CD1c-positive myeloid dendritic cell (primary cell): Measurements from ENCODE around the gene STIM1.

Experiments used
- DNase-seq: peaks from one replicate; pipeline ENCODE4 v3.0.0-alpha.2; 2016; ENCODE audit errors: extremely low spot score

The STIM1 gene

DNA sequence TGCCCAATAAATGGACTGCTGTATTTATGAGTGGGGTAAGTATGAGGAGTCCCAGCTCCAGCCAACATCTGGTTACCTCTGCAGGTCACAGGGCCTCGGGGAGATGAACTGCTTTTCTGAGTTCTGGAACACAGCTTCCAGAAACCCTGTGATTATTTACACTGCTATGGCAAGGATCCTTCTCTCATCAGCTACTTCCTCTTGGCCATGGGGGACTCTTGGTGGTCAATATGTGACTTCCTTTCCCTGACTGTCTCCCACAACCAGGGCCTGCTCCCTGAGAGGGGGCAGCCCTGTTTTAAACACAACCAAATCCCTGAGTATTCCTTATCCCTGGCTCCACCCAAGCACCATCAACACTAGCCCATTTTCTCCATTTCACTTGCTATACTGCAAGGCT, 24.7 kb upstream of the STIM1 start:
- peak; percentile 44 for DNase-seq

DNA sequence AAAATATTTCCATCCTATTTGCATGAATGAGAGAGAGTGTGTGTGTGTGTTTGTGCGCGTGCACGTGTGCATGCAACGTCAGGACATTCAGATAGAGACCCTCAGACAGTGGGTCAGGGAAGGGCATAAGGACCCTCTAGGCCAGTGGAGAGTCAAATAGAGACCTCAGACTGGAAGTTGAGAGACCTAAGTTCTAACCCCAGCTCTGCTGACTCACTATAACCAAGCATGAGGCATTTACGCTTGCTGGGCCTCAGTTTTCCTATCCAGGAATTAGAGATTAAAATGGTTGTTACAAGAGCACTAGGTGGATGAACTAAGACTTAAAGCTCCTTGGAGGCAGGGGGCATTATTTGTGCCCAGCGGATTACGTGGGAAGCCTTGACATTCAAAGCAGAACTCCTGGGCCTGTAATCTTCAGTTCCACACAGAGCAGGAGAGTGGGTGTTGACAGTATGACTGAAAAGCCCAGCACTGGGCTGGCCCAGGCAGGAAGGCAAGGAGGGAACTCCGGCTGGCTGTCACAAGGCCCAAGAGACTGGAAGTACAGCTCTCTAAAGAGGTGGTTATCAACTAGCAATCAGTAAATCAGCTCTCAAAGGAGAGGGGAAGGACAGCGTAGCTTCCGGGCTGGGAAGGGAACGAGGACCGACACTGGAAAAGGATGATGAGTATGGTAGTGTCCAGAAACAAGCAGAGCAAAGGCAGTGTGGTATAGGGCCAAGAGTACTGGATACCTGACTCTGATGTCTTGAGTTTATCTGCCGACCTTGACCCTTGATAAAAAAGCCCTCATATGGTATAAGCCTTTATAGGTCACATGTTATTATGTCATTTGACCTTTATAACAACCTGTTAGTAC, 23.9 kb upstream of the STIM1 start:
- DNase-seq = peak; percentile 91

DNA sequence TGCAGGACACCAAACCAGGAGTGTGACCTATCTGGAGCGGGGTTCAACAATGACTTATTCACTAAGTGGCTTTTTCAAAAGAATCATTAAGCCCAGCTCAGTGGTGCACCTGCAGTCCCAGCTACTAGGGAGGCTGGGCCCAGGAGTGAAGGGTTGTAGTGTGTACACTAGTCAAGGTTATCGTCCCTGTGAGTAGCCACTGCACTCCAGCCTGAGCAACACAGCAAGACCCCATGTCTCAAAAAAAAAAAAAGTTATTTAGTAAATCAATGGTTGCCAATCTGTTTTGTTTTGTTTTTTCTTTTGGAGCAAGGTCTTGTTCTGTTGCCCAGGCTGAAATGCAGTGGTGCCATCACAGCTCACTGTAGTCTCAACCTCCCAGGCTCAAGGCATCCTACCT, 22.6 kb upstream of the STIM1 start:
- no peak for DNase-seq

DNA sequence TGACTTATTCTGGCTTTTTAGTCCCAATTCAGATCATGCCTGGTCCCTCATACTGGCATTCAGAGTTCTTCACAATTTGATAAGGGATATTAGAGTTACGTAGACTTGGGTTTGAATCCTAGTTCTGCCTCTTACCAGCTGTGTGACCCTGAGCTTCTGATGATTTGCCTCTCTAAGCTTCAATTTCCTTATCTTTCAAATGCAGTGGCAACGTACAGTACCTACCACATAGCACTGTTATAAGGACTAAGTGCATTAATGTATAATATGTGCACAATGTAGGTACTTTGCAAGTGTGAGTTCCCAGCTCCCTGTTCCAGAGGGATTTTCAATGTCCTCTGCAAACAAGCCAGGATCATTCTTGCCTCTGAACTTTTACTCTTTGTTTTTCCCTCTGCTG, 22.0 kb upstream of the STIM1 start:
- no peak for DNase-seq

DNA sequence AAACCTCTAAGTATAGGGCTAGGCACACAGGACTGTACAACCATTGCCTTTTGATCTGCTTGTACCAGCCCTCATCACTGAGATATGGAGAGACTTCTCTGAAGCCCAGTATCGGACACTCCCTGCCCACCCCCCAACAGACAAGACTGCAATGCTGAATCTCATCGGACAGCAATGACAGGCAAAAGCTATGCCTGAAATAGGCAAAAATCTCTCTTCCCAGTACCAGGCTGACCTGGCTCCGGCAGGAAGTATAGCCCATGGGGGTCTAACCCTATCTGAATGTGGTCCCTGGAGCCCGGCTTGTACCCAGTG, 21.2 kb upstream of the STIM1 start:
- DNase-seq = no peak

DNA sequence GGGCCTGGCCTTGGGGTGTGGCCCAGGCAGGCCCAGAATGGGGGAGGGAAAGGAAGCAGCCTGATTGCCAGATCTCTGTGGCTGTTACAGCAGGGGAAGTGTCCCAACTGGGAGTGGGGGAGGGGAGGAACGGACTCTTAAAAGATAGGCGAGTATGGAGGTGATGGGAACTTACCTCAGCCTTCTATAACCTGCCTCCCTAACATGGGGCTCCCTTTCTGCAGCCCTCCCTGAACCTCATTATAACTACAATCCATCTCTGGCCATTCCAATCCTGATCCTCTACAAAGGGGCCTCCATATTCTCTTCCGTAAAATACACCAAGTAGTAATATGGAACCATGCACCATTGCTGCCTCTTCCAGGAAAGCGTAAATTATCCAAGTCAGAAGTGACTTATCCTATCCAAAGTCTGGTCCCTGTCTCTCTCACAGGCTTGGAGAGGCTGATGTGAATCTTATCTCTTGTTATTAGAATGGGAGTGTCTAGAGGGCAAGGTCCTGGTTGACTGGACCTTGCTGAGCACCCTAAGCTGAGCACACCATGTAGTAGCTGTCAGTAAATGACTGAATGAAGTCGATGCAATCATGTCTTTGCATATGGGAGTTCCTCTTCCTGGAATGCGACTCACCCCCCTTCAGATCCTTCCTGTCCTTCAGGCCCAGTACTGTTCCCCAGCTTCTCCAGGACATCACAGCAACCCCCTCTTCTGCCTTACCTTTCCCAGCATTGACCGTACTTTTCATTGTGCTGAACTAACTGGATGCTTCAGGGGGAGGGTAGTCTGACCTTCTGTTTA, 20.6 kb upstream of the STIM1 start:
- peak; percentile 55 for DNase-seq

DNA sequence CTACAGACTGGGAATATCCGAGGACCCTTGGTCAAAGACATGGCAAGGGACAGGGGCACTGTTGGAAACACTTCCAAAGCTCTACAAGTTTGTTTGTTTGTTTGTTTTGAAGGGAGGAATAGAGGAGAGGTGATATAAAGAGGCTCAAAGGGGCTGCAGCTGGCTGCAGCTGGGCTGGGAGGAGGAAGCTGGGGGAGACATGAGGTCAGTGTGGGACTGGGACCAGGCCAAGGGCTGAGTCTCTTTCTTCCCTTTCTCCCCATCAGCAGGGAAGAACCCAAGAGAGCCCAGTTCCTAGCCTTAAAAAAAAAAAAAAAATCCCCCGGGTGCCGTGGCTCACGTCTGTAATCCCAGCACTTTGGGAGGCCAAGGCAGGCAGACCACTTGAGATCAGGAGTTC, 19.7 kb upstream of the STIM1 start:
- no peak for DNase-seq

DNA sequence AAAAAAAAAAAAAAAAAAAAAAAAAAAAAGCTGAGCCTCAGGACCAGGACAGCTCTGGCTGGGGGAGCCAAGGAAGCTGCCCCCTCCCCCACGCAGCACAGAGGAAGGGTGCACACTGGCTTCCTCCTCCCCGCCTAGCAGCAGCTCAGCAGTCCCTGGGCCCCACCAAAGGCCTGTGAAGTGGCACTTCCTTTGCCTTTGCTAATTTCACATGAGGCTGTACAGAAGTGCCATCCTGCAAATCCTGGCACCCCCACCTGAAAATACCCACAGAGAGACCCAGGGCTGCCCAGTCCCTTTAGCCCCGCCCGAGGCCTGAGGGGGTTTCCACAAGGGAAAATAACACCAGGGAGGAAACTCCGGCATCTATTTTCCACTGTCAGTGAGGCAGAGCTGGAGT, 18.6 kb upstream of the STIM1 start:
- peak; percentile 45 for DNase-seq

DNA sequence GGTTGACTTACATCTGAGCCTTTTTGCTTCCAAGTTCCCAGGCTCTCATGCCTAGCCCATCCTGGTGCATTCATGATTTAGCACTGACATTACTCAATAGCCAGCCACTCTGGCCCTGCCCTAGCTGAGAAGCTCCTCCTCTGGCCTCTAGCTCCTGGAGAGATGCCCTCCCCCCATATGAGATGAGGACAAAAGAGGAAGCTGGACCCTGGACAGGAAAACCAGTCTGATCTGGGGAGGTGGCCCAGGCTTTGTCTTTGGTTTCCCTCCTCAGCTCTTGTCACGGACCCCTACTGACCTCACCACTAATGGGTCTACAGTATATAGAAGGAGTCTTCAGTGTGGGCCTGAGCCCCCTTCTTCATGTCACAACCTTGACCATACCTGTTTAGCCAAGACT, 17.7 kb upstream of the STIM1 start:
- peak; percentile 80 for DNase-seq

DNA sequence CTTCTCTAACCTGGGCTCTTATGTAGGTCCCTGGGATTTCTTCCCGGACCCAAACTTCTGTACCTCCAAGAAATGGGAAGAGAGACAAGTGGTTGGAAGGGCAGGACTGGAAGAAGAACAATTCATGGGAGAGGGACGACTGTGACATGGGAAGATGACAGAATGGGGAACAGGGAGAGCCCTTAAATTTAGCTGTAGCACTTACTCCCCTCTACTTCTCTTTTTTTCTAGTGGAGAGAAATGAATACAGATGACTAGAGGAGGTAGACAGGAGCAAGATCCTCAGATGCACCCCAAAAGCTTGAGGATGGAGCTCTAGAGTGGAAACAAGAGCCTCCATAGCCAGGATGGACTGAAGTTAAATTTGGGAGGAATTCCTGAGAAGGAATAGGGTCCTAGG, 17.0 kb upstream of the STIM1 start:
- DNase-seq = peak; percentile 64

DNA sequence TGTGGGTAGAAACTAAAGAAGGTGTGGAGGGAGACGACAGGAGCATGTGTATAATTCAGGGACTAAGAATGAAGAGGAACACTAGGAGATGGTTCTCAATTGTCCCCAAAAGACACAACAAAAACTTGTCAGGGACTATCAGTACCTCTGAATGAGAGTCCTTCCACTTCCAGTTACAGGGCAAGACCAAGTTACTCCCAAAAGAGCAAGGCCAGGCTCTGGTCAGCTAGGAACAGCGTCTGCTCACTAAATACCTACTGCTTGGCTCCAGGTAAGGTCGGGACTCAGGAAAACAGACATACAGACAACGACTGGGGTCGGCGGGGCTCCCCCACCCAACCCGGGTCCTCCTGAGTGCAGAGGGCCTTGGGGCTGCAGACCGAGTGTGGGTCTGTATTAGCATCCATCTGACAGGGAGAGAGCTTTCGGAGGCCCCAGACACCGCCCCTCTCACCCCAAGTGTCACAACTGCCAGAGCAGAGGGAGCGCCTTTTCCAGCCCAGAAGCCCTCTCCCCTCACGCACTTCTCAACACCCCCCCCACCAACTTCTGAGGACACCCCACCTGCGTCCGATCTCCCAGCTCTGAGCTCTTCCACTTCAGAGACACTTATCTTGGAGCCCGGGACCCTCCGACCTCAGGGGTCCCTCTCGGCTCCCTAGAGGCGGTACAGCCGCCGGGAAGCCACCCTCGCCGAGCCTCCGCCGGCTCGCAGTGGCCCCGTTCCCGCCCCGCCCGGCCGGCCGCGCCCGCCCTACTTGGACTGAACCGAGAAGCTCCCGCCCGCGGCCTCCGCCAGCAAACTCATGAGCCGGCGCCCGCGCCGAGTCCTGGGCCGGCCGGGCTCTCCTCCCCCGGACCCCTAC, 15.2 kb upstream of the STIM1 start:
- DNase-seq = no peak

DNA sequence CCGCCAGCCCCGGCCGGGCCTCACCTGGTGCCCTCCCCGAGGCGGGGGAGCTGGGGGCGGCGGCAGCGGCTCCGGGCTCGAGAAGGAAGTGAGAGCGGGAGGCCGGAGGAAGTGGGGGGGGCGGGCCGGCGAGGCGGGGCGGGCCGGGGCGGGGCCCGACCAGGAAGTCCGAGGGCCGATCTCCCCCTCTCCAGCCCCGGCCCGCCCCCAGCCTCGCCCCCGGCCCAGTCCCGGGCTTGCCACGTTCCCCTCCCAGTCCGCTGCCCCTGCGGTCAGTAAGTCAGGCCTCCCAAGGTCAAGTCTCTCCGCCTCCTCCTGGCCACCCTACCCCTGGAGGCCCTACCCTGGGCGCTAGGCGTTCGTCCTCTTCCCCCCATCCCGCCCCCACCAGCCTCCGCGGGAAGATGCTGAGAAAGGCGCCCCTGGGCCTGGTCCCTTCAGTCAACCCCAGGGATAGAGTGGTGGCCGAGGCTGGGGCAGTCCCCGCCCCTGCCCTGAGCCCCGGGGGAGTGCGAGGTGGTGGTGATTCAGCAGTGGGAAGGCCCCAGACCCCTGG, 14.5 kb upstream of the STIM1 start, which contains the start of gene RHOG:
RHOG (minus strand) TSS at position 90 of the 556 bp plus-strand sequence. CDS start 12,821 bp downstream, outside the sequence.
- peak; percentile 82 for DNase-seq

DNA sequence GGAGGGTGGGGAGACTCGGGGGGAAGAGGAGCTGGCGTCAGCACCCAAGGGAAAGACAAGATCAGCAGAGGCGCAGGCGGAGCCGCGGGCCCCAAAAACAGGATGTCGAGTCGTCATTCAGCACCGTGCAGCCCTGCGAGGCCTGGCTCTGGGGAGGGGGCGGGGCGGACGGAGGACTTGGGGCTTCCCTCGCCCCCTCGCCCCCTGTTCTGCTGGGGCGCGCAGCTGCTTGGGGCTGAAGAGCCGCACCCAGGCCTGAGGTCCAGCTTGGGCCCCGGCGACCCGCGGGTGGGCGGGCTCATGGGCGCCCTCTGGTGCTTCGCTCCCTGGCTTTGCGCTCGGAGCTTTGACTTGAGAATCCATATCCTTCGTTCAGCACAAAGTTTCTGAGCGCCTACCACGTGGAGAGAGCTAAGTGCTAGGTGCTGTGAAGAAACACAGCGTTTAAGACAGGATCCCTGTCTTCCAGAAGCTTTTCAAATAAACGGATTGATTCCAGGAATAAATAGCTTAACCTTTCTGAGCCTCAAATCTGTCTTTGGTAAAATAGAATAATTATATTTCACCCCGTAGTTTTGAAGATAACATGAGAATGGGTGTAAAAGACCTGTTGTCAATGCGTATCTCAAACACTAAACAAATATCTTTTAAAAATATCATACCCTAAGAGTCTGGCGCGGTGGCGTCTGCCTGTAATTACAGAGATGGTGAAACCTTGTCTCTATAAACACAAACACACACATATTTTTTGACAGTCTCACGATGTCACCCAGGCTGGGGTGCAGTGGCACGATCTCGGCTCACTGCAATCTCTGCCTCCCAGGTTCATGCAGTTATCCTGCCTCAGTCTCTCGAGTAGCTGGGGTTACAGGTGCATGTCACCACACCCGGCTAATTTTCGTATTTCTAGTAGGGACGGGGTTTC, 13.8 kb upstream of the STIM1 start:
- peak; percentile 95 for DNase-seq

DNA sequence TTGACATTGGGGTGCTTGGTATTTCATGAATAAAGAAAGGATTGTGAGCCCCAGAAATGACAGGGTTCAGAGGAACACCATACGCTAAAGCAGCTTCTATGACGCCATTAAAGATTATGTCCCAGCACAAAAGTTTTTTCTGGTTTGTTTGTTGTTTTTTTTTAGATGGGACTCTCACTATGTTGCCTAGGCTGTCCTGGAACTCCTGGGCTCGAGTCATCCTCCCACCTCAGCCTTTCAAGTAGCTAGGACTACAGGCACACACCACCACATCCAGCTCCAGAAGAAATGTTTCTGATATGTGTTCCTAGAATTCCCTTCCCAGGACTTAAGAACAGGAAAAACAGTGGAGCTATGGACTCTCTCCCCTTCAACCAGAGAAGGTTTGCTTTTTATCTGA, 12.1 kb upstream of the STIM1 start:
- DNase-seq = no peak

DNA sequence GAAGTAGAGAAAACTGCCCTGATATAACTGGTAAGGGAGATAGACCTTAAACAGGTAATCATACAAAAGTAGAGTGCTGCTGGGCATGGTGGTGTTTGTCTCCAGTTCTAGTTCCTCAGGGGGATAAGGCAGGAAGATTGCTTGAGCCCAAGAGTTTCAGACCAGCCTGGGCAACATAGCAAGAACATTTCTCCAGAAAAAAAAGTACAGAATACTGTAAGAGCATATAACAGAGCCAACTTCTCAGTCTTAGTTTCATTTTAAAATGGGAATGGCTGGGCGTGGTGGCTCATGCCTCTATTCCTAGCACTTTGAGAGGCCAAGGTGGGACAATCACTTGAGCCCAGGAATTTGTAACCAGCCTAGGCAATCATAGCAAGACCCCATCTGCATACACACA, 10.2 kb upstream of the STIM1 start:
- no peak for DNase-seq

DNA sequence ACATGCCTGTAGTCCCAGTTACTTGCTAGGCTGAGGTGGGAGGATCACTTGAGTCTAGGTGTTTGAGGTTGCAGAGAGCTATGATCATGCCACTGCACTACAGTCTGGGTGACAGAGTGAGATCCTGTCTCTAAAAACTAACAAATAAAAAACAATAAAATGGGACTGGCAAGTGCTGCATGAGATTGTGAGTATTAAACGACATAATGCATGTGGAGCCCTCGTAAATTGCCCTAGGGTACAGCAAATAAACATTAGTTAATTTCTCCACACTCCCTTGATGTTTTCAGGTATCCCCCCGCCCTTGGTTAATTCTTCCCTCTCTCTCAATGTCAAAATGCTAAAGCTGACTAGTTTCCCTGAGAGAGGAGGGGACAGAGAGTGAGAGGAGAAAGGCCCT, 9.8 kb upstream of the STIM1 start:
- DNase-seq = no peak

DNA sequence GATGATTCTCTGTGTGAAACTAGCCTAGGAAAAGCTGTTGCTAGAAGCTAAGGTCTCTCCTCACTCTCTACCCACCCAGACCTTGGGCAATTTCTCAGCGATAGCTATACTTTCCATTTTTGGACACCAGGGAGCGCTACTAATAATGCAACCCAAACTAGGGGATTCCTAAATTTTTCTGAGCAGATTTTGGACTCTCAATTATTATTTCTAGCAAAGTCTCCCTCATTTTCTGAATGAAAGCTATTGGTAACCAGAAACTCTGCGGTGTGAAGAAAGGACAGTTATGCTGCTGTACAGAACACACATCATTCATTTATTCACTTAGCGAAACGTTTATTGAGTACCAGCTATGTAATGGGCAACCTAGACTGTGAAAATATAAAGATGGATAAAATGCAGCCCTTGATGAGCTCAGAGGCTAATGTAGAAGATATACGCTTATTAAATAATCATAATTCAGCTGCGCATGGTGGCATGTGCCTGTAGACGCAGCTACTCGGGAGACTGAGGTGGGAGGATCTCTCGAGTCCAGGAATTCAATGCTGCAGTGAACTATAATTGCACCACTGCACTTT, 6.1 kb upstream of the STIM1 start:
- peak; percentile 77 for DNase-seq

DNA sequence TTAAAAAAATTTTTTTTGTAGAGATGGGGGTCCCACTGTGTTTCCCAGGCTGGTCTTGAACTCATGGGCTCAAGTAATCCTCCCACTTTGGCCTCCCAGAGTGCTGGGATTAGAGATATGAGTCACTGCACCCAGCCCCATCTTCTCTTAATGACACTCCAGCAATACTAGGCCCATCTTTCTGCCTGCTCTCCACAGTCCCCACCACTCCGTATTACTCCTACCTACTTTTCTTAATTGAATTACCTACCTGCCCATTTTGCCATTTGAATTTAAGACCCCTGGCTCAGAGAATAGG, 2.0 kb upstream of the STIM1 start:
- no peak for DNase-seq

DNA sequence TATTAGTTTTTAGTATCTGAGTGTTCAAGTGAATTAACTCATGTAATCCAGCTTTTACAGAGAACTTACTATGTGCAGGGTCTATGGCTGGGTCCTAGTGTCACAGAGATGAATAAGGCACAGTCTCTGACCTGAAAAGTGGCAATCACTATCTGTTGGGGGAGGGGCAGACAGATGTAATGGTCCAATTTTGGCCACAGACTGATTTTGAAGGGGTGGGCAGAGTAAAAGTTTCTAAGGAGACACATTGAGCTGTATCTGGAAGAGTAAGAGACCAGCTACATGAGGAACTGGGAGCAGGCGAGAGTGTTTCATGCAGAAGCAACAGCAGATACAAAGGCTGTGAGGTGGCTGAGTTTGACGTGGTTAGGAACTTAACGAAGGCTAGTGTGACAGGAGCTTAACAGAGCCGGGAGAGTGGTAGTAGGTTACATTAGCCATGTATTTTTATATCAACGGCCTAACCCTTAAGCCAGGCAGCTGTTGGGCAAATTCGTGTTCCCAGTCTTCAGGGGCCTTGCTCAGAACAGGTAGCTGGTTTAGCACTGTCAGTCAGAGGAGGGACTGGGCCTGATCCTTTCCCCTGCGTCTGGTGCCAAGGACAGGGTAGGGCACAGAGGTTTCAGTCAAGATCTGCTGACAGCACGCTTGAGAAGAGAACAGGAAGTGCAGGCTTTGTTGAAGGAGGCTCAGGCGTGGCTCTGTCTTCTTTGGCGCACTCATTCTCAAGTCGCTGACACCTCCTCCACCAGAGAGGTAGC, 1.4 kb upstream of the STIM1 start:
- peak; percentile 76 for DNase-seq

DNA sequence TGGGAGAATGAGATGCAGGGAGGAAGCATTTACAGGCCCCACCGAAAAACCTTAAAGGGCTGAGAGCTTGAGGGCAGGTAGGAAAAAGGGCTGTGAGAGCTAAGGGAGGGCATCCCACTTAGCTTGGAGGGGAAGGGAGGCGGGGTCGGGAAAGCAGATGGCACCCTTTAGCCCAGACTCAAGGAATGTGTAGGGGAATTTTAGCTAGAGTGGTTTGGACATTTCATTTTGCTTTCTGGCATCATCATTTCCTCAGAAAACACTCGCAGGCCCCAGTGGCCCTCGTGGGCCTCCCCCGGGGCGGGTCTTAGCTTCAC, 846 bp upstream of the STIM1 start:
- DNase-seq = no peak
